Endodermal cell (in vitro differentiated cells): ENCODE data around the gene NCS1. TPM values are rescaled to one million over a fixed set of nuclear protein-coding genes. Genes with fewer than 3 reads are reported as not detected.

Experiments
- DNase-seq: peaks from one replicate; pipeline ENCODE4 v3.0.0-alpha.2; 2017
- H3K27ac ChIP-seq: 2 replicates; pipeline ENCODE4 v1.5.1; 2013; ENCODE audit warnings: mild to moderate bottlenecking, low read depth, low read length, moderate library complexity
- H3K27me3 ChIP-seq: 2 replicates; pipeline ENCODE4 v1.6.1; 2013; ENCODE audit warnings: mild to moderate bottlenecking, low read length, moderate library complexity; ENCODE audit not compliant: insufficient read depth, control insufficient read depth, poor library complexity, severe bottlenecking
- H3K36me3 ChIP-seq: 2 replicates; pipeline ENCODE4 v1.7.0; 2013; ENCODE audit warnings: mild to moderate bottlenecking, low read length, moderate library complexity; ENCODE audit not compliant: control insufficient read depth, insufficient read depth
- H3K4me1 ChIP-seq: one replicate; pipeline ENCODE4 v1.7.0; 2013; ENCODE audit warnings: low read length; ENCODE audit not compliant: control insufficient read depth, insufficient read depth
- H3K4me3 ChIP-seq: 2 replicates; pipeline ENCODE4 v1.5.1; 2013; ENCODE audit warnings: mild to moderate bottlenecking, low read length, moderate library complexity
- H3K9ac ChIP-seq: 2 replicates; pipeline ENCODE4 v1.6.1; 2013; ENCODE audit warnings: mild to moderate bottlenecking, low read length, moderate library complexity; ENCODE audit not compliant: poor library complexity, severe bottlenecking; ENCODE audit errors: extremely low read depth
- H3K9me3 ChIP-seq: 2 replicates; pipeline ENCODE4 v1.6.1; 2013; ENCODE audit warnings: mild to moderate bottlenecking, low read length, moderate library complexity; ENCODE audit not compliant: control insufficient read depth
- H3K27ac Mint-ChIP-seq: 2 replicates; pipeline ENCODE4 v1.8.0; 2020; ENCODE audit warnings: mixed read lengths
- H3K27me3 Mint-ChIP-seq: 2 replicates; pipeline ENCODE4 v1.8.0; 2021; ENCODE audit warnings: mild to moderate bottlenecking, mixed read lengths; ENCODE audit not compliant: insufficient read depth
- H3K36me3 Mint-ChIP-seq: 2 replicates; pipeline ENCODE4 v1.8.0; 2020; ENCODE audit warnings: low read depth, mixed read lengths
- H3K4me1 Mint-ChIP-seq: 2 replicates; pipeline ENCODE4 v1.8.0; 2020; ENCODE audit warnings: mixed read lengths
- H3K4me3 Mint-ChIP-seq: 2 replicates; pipeline ENCODE4 v1.8.0; 2020; ENCODE audit warnings: mild to moderate bottlenecking, moderate library complexity, mixed read lengths
- H3K9me3 Mint-ChIP-seq: 2 replicates; pipeline ENCODE4 v1.8.0; 2020; ENCODE audit warnings: mild to moderate bottlenecking, mixed read lengths
- CTCF ChIP-seq: fragments of 200-600 bp; sonication (generic); conservative IDR thresholded peaks from 2 replicates; pipeline ENCODE4 v1.5.0; 2021; ENCODE audit warnings: antibody characterized with exemption, mild to moderate bottlenecking
- WGBS, 2 experiments: methylation state at CpG; one replicate each; pipeline versions ENCODE4 v1.1.5 to v1.1.7; 2013; ENCODE audit warnings: missing lambda C conversion rate in 2 of 2, mixed read lengths in 1 of 2; ENCODE audit not compliant: insufficient coverage in 1 of 2, insufficient read length in 1 of 2; 5-methylcytosine and 5-hydroxymethylcytosine counted together
- total RNA-seq, 2 donors: library from RNA; stranded (reverse); fragmentation: NEBNext Ultra II Directional in 1 of 2; extraction: Animal tissue kit (Norgen Biotek cat#: 25700) in 1 of 2; gene quantifications; 2 replicates in 1 of 2; 3 replicates in 1 of 2; pipeline ENCODE4 v1.2.1, GENCODE V29; 2021

Gene NCS1
- total RNA-seq, 2 donors from 2014 or later = 40.6 to 47.7 TPM

GRCh38 chr9:130147910-130148309 lies 24.3 kb upstream of the NCS1 start:
- Histone ChIP-seq H3K4me1 (peaks cover 3% of the 10 kb centered on the region), H3K27me3 (no peaks in the 10 kb centered on the region), H3K4me3 (no peak overlapping the region), H3K9ac (no peak overlapping the region), H3K9me3 (no peaks in the 10 kb centered on the region), H3K27ac (no peak overlapping the region), H3K36me3 (no peaks in the 10 kb centered on the region)
- Mint-ChIP-seq H3K27me3 (no peaks in the 10 kb centered on the region), H3K4me3 (no peak overlapping the region), H3K4me1 (peaks cover 12% of the 10 kb centered on the region), H3K36me3 (no peaks in the 10 kb centered on the region), H3K9me3 (no peaks in the 10 kb centered on the region), H3K27ac (no peak overlapping the region)
- 100% methylated on average over 2 of the region's 3 CpGs for WGBS, 2 experiments
- no peak for DNase-seq
- TF ChIP-seq CTCF = no peak

GRCh38 chr9:130149031-130149430 lies 23.2 kb upstream of the NCS1 start:
- Histone ChIP-seq H3K27ac (no peak overlapping the region), H3K4me3 (no peak overlapping the region), H3K9ac (no peak overlapping the region), H3K36me3 (no peaks in the 10 kb centered on the region), H3K9me3 (no peaks in the 10 kb centered on the region), H3K4me1 (peaks cover 3% of the 10 kb centered on the region), H3K27me3 (no peaks in the 10 kb centered on the region)
- Mint-ChIP-seq H3K4me3 (no peak overlapping the region), H3K36me3 (no peaks in the 10 kb centered on the region), H3K27ac (no peak overlapping the region), H3K4me1 (peaks cover 9% of the 10 kb centered on the region), H3K27me3 (no peaks in the 10 kb centered on the region), H3K9me3 (no peaks in the 10 kb centered on the region)
- no peak for TF ChIP-seq CTCF
- 94 to 95% methylated on average over 4 to 5 of the region's 5 CpGs for WGBS, 2 experiments
- no peak for DNase-seq

DNA sequence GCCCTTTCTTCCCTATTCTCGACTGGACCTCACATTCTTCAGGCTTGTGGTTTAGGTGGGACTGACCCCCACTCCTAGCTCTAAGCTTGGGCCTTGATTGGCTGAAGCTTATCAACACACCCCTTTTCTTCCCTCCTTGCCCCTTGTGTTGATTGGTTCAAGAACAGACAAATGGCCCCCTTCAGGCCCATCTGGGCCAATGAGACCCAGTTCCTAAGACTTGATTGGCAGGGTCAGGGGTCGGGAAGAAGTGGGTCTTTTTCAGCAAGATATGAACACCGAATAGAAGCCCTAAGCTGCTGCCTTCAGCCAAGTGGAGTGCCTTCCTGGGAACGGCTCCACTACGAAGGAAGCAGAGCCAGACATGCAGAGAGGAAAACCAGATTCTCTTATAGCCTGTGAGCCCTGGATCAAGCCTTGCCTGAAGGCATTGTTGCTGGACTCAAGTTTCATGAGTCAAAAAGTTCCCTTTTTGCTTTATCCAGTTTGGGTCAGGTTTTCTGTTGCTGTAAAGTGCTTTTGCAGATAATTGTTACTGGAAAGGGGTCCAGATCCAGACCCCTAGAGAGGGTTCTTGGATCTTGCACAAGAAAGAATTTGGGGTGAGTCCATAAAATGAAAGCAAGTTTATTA lies 22.4 kb upstream of the NCS1 start:
- peaks cover under 1% of the 10 kb centered on the region for H3K4me1 ChIP-seq
- H3K4me3 Mint-ChIP-seq = no peak overlapping the region
- TF ChIP-seq CTCF = no peak
- H3K4me1 Mint-ChIP-seq = peaks cover 6% of the 10 kb centered on the region
- H3K36me3 Mint-ChIP-seq = no peaks in the 10 kb centered on the region
- H3K27ac Mint-ChIP-seq = no peak overlapping the region
- no peak overlapping the region for H3K27ac ChIP-seq
- no peaks in the 10 kb centered on the region for H3K27me3 ChIP-seq
- H3K4me3 ChIP-seq = no peak overlapping the region
- no peaks in the 10 kb centered on the region for H3K27me3 Mint-ChIP-seq
- 87 to 94% methylated on average over 5 of the region's 5 CpGs for WGBS, 2 experiments
- no peaks in the 10 kb centered on the region for H3K36me3 ChIP-seq
- no peak overlapping the region for H3K9ac ChIP-seq
- peak; percentile 60 for DNase-seq
- H3K9me3 ChIP-seq = no peaks in the 10 kb centered on the region
- no peaks in the 10 kb centered on the region for H3K9me3 Mint-ChIP-seq
